Esophagus (tissue), 2 donors: ENCODE data around the gene MCOLN2. TPM values are rescaled to one million over a fixed set of nuclear protein-coding genes. Genes with fewer than 3 reads are reported as not detected.
A peak's percentile ranks its signal among the peaks of the same experiment; 100 is the strongest.
"Not testable (repeated sequence)": the region's sequence is repeated elsewhere in the genome, so short reads cannot be mapped to it uniquely, and the experiment has no call there.

Source experiments
- H3K27ac ChIP-seq, 2 donors: one replicate each; pipeline ENCODE4 v1.5.1; 2013; ENCODE audit warnings: low read depth in 2 of 2, mild to moderate bottlenecking in 2 of 2, inconsistent platforms in 1 of 2, low read length in 1 of 2, moderate library complexity in 1 of 2
- H3K27me3 ChIP-seq, 2 donors: one replicate each; pipeline ENCODE4 v1.6.1; 2013; ENCODE audit warnings: low read length in 2 of 2, control low read depth in 1 of 2, mild to moderate bottlenecking in 1 of 2; ENCODE audit not compliant: insufficient read depth in 2 of 2, control insufficient read depth in 1 of 2
- H3K36me3 ChIP-seq, 2 donors: one replicate each; pipeline ENCODE4 v1.6.1; 2013; ENCODE audit warnings: low read length in 1 of 2; ENCODE audit not compliant: control insufficient read depth in 2 of 2, insufficient read depth in 2 of 2
- H3K4me1 ChIP-seq, 2 donors: one replicate each; pipeline ENCODE4 v1.6.1; 2013; ENCODE audit warnings: low read length in 1 of 2; ENCODE audit not compliant: control insufficient read depth in 2 of 2, insufficient read depth in 2 of 2
- H3K4me3 ChIP-seq, 2 donors: one replicate each; pipeline ENCODE4 v1.5.1; 2013; ENCODE audit warnings: low read length in 2 of 2, mild to moderate bottlenecking in 2 of 2, low read depth in 1 of 2, moderate library complexity in 1 of 2
- H3K9me3 ChIP-seq, 2 donors: one replicate each; pipeline ENCODE4 v1.6.1; 2013; ENCODE audit warnings: mild to moderate bottlenecking in 2 of 2, low read depth in 1 of 2, low read length in 1 of 2, moderate library complexity in 1 of 2; ENCODE audit not compliant: control insufficient read depth in 2 of 2, insufficient read depth in 1 of 2
- WGBS, 2 donors: extraction: QIAGEN DNeasy Blood & Tissue Kit; methylation state at CpG; one replicate each; pipeline ENCODE4 v1.1.7; 2013; 5-methylcytosine and 5-hydroxymethylcytosine counted together
- polyA plus RNA-seq, 2 donors: library from polyadenylated mRNA; stranded (reverse); fragments of 200-250 nt; gene quantifications; one replicate each; pipeline ENCODE4 v1.2.3, GENCODE V29; 2013
- donor health status: healthy with polysubstance abuse.
- donor health status: Bipolar disorder and iron deficiency.

MCOLN2 gene
- polyA plus RNA-seq, 2 donors = 0.79 to 1.4 TPM

DNA sequence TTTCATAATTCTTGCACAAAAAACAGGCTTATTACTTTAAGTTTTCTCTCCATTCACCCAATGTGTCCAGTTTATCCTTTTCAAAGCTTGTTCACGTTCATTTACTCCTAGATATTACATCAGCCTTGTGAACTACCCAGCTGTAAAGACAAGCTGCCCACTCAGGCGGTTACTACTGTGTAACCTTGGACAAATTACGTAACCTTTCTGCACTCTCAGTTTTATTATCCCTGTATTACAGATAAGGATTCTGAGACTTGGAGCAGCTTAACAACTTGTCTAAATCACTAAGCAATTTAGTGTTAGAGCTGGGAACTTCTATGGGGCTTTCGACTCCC, 83.4 kb downstream of the MCOLN2 start:
- H3K36me3 ChIP-seq = no peaks in the 10 kb centered on the region
- H3K4me3 ChIP-seq = no peak overlapping the region
- H3K4me1 ChIP-seq = no peaks in the 10 kb centered on the region
- 49 to 60% methylated on average over 4 of the region's 4 CpGs for WGBS, 2 donors
- no peaks in the 10 kb centered on the region for H3K27me3 ChIP-seq
- H3K9me3 ChIP-seq = no peaks in the 10 kb centered on the region
- no peak overlapping the region for H3K27ac ChIP-seq

DNA sequence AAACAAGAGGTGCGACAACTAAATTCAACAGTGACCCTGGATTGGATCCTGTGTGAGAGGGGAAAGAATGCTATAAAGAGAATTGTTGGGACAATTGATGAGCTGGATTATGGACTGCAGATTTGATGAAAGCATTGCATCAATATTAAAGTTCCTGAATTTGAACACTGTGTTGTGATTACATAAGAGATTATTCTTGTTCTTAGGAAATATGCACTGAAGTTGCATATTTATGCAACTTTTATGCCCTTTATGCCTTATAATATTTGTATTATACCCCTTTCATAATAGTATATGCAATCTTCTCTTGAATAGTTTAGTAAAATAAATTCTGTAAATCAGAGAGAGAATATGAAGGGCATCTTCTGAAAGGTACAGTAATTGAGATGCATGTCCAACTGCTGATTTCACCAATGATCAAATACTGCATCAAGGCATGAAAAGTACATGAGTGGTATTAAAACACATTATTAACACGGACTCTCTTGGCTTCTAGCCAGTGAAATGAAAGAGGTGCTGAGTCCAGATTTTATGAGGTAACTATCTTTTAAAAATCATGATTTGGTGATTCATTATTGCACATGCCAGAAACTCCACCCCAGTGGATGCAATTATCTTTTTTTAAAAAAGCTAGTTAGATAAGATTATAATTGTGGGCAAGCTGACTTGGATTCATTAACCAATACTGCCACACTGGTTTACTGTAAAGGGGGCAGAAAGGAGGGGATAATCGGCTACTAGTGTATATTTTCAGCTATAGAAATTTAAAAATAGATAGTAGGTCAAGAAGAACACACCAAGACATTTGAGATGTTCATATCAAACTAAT, 84.0 kb downstream of the MCOLN2 start:
- Histone ChIP-seq H3K27ac (no peak overlapping the region), H3K4me3 (no peak overlapping the region), H3K9me3 (no peaks in the 10 kb centered on the region), H3K4me1 (no peaks in the 10 kb centered on the region), H3K36me3 (no peaks in the 10 kb centered on the region), H3K27me3 (no peaks in the 10 kb centered on the region)
- 60 to 71% methylated on average over 3 of the region's 3 CpGs for WGBS, 2 donors

DNA sequence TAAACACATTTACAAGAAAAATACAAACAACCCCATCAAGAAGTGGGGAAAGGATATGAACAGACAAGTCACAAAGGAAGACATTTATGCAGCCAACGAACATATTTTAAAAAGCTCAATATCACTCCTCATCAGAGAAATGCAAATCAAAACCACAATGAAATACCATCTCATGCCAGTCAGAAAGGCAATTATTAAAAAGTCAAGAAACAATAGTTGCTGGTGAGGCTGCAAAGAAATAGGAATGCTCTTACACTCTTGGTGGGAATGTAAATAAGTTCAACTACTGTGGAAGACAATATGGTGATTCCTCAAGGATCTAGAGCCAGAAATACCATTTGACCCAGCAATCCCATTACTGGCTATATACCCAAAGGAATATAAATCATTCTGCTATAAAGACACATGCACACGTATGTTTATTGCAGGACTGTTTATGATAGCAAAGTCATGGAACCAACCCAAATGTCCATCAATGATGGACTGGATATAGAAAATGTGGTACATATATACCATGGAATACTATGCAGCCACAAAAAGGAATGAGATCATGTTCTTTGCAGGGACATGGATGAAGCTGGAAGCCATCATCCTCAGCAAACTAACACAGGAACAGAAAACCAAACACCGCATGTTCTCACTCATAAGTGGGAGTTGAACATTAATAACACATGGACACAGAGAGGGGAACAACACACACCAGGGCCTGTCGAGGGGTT, 88.0 kb downstream of the MCOLN2 start:
- H3K4me1 ChIP-seq, H3K9me3 ChIP-seq, H3K27me3 ChIP-seq, H3K27ac ChIP-seq, H3K36me3 ChIP-seq, H3K4me3 ChIP-seq: not testable (repeated sequence)
- 84 to 88% methylated on average over 4 of the region's 4 CpGs for WGBS, 2 donors

DNA sequence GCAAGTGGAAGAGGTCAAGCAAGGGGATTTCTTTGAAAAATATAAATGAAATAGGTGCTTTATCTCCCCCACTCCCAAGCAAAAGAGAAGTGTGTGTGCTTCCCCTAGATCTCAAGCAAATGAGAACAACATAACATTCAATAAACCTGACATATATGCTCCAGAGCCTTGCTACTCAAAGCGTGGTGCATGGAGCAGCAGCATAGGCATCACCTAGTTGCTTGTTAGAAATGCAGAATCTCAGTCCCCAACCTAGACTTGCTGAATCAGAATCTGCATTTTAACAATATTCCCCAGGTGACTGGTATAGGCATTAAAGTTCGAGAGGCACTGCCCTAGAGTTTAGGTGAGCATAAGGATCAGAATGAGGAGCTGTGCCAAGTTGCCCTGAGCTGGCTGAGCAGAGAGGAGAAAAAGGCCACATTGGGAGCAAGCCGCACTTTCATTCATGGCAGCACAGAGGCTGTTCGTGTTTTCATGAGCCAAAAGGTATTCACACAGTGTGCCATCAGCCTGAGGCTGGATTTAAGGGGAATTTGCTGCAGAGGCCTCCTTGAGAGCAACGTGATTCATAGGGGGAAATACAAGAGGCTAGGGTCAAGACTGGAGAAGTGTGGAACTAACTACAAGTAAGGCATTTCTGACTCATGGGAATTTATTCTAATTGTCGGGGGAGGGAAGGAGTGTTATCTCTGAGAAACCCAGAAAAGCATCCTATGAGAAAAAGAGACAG, 89.7 kb downstream of the MCOLN2 start:
- H3K27ac ChIP-seq = no peak overlapping the region
- no peaks in the 10 kb centered on the region for H3K36me3 ChIP-seq
- no peak overlapping the region for H3K4me3 ChIP-seq
- WGBS, 2 donors = 53 to 60% methylated on average over 6 of the region's 6 CpGs
- H3K4me1 ChIP-seq = no peaks in the 10 kb centered on the region
- H3K9me3 ChIP-seq = no peaks in the 10 kb centered on the region
- no peaks in the 10 kb centered on the region for H3K27me3 ChIP-seq

DNA sequence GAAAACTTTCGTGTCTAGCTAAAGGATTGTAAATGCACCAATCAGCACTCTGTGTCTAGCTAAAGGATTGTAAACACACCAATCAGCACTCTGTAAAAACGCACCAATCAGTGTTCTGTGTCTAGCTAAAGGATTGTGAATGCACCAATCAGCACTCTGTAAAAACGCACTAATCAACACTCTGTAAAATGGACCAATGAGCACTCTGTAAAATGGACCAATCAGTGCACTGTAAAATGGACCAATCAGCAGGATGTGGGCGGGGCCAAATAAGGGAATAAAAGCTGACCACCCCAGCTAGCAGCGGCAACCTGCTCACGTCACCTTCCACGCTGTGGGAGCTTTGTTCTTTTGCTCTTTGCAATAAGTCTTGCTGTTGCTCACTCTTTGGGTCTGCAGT, 94.2 kb downstream of the MCOLN2 start:
- H3K4me3 ChIP-seq, H3K9me3 ChIP-seq: not testable (repeated sequence)

DNA sequence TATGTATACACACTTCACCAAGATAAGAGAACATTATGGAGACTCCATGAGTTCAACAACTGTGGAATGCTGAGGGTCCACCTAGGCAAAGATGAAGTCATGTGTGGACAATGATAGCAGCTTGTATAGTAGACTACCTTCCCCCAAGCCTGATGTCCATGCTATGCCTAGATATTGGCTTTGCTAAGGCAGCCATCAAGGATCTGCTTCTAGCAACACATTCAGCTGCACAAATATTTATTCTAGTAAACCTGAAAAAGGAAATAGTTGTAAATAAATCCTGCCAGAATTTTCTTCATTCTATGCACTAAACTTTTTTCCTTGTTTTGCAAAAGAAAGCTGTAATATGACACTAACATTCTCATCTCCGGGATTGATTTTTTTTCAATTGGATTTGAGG, 96.9 kb downstream of the MCOLN2 start:
- no peak overlapping the region for H3K27ac ChIP-seq
- no peaks in the 10 kb centered on the region for H3K36me3 ChIP-seq
- WGBS, 2 donors = 40 to 49% methylated on average over 1 of the region's 1 CpG
- no peaks in the 10 kb centered on the region for H3K9me3 ChIP-seq
- H3K4me1 ChIP-seq = no peaks in the 10 kb centered on the region
- H3K27me3 ChIP-seq = no peaks in the 10 kb centered on the region
- H3K4me3 ChIP-seq = no peak overlapping the region

More for the DNA sequence above, 94.2 kb downstream of the MCOLN2 start:
- not testable (repeated sequence) for H3K27me3 ChIP-seq, H3K27ac ChIP-seq, H3K36me3 ChIP-seq, H3K4me1 ChIP-seq
- 90 to 91% methylated on average over 7 of the region's 7 CpGs for WGBS, 2 donors

DNA sequence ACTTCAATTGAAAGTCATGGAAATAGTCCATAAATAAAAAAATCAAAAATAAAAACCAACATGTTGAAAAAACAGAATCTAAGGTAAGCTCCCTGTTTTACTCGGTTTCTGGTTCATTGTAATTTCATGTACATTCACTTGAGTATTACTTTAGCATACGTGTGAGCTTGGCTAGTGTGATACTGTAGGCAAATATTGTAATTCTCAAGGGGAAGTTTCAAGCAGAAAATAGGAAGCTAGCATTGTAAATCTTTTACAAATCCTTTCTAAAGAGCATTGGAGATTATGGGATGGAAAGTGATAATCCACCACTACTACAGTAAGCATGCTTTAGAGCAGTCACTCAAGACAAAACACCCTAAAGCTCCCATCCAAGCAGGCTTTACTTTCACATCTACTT, 100.6 kb downstream of the MCOLN2 start:
- 76 to 84% methylated on average over 2 of the region's 2 CpGs for WGBS, 2 donors
- no peaks in the 10 kb centered on the region for H3K27me3 ChIP-seq
- H3K4me1 ChIP-seq = peaks cover 0 to 3% of the 10 kb centered on the region in 2 donors

DNA sequence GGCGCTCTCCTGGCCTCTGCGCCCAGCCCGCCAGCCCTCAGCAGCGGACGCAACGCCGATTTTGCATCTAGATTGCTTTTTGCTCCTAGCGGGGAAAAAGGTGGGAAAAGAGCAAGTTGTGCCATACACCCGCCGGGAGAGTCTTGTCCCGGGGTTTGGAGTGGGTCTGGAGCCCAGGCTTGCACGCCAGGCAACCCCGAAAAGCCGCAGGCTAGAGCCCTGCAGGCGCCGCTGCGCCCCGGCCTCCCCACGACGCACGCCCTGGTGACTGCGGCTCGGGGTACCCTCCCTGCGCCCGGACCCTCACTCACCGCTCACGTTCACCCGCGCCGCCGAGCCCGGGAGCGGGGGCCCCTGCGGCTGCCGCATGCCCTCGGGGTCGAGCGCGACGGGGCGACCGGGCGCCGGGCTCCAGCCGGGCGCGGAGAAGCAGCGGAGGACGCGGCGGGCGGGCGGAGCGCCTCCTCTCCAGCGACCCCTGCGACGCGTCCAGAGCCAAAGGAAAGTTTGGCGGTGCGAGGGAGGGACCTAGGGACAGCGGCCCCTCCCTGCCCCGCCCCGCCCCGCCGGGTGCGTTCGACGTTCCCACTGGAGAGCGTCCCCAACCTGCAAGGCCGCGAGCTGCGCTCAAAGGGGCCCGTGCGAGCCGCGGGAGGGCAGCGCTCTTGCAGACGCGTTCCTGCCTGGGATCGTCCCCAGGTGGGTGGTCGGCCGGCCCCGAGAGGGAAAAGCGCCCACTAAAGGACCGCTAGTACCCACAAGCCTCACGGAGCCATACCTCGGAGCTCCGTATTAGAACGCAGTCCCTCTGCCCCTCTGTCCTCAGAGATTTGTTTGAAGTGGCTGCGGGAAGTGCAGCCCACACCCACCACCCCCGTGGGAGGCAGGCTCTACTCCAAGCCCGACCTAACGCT, 104.0 kb downstream of the MCOLN2 start, which contains the start of gene LPAR3:
LPAR3 (minus strand) TSS at position 502 of the 914 bp plus-strand sequence. CDS start 27,086 bp downstream, outside the sequence.
- Histone ChIP-seq H3K27ac (peak within 1 kb of the TSS in 1 of 2 donors; percentile 45), H3K9me3 (no peaks in the 10 kb centered on the region), H3K36me3 (no peaks in the 10 kb centered on the region), H3K4me3 (peak within 1 kb of the TSS; percentile 70), H3K27me3 (no peaks in the 10 kb centered on the region), H3K4me1 (peaks cover 3% of the 10 kb centered on the region in 2 donors)
- 1% methylated on average over 79 to 93 of the region's 93 CpGs for WGBS, 2 donors

More for the DNA sequence above, 100.6 kb downstream of the MCOLN2 start:
- Histone ChIP-seq H3K4me3 (no peak overlapping the region), H3K27ac (no peak overlapping the region), H3K9me3 (no peaks in the 10 kb centered on the region), H3K36me3 (no peaks in the 10 kb centered on the region)

DNA sequence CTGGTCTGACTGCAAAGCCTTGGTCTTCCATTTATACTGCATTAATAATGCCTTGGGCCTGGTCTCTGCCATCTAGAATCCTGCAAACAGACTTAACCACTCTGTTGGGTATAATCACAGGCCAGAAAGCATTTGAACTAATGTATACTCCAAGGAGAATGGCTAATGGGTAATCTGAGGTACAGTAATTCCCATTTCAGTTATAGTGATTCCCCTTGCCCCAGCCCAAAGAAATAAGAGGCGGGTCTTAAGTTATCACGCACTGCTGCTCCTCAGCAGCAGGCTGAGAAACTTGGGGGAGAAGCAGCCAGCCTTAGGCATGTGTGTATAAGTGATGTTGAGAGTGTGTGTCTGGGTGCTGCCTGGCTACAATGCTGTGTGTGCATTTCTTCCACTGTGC, 106.3 kb downstream of the MCOLN2 start:
- no peaks in the 10 kb centered on the region for H3K36me3 ChIP-seq
- 80% methylated on average over 2 of the region's 2 CpGs for WGBS, 2 donors
- no peaks in the 10 kb centered on the region for H3K27me3 ChIP-seq
- peaks cover 3% of the 10 kb centered on the region in 2 donors for H3K4me1 ChIP-seq
- H3K4me3 ChIP-seq = no peak overlapping the region
- H3K27ac ChIP-seq = peak overlapping the region in 1 of 2 donors; percentile 15
- H3K9me3 ChIP-seq = no peaks in the 10 kb centered on the region
